Amniotic stem cell (primary cell): ENCODE data around the gene LOXL3.

ENCODE experiments used
- DNase-seq: peaks from one replicate; lab custom pipeline; 2025; lab: John Stamatoyannopoulos, UW

LOXL3 gene

GRCh38 chr2:74507145-74507925, 46.4 kb downstream of the LOXL3 start, which contains the start of gene PCGF1:
Gene PCGF1, minus strand, starts transcription at chr2:74507695. Its CDS starts 27 bp downstream, at chr2:74507668.
- DNase-seq, result peak; percentile 94

- no peak for DNase-seq
These were observed 48.1 kb downstream of the LOXL3 start for GRCh38 chr2:74505448-74506246.

GRCh38 chr2:74504591-74504990, 49.2 kb downstream of the LOXL3 start:
- no peak for DNase-seq

DNA sequence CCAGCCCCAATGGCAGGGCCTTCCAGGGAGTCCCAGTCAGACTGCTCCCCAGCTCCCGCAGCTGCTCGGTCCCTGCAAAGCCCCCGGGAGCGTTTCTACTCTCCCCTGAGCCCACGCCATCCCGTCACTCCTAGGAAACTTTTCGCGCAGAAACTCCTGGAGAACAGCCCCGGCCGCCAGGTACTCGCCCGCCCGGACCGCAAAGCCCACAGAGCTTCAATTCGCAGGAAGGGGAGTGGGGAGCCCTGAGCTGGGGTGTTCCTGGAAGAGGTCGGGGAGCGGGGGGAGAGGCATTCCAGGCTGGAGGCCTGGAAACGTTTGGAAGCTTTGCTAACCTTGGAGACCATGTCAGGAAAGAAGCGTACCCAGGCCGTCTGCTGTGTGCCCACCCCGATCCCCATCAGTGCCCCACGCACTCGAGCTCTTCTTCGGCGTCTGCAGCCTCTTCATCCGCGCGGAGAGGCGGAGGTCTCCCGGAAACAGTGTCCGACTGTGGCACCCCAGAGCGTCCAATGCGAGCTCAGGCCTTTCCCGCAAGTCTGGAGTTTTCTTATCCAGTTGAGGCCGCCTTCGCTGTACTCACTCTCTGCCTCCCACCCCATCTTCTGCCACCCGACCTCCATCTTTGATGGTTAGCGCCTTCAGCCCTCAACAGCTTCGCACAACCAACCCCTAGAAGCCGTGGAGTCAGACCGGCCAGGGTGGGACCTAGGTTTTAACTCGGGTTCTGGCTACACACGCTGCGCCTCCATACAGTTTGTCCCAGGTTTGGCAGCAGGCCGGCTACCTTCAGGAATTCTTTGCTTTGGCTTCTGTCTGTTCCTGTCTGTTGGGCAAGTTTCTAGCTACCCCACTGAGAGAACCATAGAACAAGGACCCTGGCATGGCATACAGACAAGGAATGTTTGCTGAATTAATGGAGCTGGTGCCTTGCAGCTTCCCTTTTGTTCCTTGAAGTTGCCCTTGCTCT, 50.0 kb downstream of the LOXL3 start:
- no peak for DNase-seq

- peak; percentile 41 for DNase-seq
These were observed 50.8 kb downstream of the LOXL3 start for GRCh38 chr2:74502720-74503505.

- DNase-seq, result no peak
These were observed 51.5 kb downstream of the LOXL3 start for GRCh38 chr2:74502147-74502719.

DNA sequence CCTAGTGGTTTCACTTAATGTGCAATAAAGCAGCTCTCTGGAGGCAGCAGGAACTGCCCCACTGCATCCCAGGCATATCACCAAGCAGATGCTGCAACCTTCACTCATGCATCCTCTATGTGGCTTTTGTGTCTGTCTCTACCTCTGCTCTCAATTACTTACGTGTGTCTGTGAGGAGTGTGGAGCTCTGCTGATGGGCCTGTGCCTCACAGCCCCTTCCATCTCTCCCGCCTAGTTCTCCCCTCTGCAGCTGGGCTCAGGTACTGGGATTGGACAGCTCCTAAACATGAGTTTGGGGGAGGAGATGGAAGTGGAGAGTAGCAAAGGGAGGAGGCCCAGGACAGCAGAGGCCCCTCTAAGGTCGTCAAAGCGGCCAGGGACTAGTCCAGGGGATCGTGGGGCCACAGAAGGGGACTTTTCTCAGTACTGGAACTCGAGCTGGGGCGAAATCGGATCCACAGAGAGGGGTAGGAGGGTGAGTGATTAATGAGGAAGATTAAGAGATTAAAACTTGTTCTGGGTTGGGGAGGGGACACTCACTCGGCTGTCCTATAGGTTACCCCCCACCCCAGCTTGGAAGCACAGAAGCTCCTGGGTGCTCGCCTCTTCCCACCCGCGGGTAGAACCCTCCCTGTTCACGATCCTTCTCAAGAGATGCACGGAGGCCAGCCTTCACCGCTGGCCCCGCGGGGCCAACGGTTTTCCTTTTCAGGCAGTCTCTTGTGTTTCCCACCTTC, 52.2 kb downstream of the LOXL3 start:
- no peak for DNase-seq

DNA sequence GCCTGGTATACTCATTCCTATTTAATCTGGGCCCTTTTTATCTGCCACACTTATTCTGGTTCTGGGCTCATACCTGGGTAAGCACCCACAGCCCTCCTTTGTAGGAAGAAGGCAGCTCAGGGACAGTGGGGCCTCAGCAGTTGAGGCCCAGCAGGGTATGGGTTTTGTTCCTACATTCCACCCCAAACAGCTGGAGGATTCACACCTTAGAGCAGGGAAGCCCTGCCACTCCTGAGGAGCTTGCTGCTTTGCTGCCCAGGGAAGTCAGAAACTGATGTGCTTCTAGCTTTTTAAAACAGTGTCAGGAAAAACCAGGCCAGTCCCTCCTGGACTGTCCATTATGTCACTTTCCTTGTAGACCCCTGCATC, 53.2 kb downstream of the LOXL3 start:
- no peak for DNase-seq

DNA sequence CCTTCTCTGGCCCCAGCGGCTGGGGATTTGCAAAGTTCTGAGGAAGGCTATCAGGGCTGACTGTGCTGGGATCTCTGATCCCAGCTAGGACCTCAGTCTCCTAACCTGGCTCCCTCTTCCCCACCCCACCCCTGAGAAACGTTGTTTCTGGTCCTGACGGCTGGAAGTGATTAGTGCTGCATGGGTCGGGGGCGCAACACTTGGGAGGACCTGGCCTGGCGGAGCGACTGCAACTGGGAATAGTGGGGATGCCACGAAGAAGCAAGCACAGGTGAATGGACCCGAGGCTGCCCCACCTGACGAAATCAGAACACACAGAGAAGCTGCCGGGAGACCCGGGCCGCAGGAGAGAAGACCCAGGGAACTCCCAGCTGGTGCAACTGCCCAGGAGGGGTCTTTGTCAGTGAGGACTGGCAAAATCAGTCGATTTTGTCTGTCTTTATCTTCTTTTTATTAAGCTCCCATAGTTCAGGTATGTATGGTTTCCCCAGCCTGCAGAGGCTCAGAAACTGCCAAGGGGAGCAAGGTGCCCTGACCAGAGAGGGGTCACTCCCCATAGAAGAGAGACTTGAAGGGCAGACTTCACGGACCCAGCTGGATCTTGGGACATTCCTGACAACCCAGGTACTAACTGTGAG, 53.7 kb downstream of the LOXL3 start:
- DNase-seq, result no peak

- DNase-seq, result no peak
These were observed 54.3 kb downstream of the LOXL3 start, which contains the start of gene LBX2 for GRCh38 chr2:74499267-74499939. Gene LBX2, minus strand, starts transcription at chr2:74499603. Its CDS starts 66 bp downstream, at chr2:74499537.

DNA sequence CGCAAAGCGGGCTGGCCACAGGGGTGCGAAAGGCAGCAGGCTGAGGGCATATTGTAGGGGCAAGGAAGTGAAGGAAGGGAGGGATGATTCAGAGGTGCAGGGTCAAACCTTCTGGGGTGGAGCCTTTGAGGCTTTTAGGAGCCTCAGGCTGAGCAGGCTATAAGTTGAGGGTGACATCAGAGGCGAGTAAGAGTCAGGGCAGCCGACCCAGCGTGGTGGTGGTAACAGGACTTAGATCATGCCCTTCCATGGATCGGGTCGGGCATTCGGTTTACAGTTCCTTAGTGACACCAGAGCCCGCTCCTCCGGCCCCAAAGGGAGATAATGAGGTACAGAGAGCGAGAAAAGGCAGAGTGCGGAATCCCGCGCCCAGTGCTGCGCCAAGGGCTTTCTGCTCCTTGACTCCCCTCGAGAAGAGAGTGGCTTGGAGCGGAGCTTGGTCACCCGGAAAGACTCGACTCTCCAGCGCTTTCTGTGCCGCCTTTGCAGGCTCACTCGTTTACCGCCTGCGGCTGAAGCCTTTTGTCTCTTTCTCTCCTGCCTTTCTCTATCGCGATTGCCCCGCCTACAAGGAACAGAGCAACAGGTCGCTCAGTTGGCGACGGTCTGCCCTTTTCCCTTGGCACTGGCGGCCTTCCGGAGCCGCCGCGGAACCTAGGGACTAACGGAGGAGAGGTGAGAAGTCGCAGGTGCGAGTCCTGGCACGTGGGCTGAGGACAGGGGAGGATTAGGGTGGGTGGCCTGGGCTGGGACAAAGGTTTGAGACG, 55.1 kb downstream of the LOXL3 start:
- DNase-seq, result no peak

GRCh38 chr2:74497777-74498499, 55.8 kb downstream of the LOXL3 start:
- no peak for DNase-seq

GRCh38 chr2:74496997-74497776, 56.6 kb downstream of the LOXL3 start:
- DNase-seq, result no peak

- DNase-seq, result no peak
These were observed 58.3 kb downstream of the LOXL3 start for GRCh38 chr2:74495440-74495839.

DNA sequence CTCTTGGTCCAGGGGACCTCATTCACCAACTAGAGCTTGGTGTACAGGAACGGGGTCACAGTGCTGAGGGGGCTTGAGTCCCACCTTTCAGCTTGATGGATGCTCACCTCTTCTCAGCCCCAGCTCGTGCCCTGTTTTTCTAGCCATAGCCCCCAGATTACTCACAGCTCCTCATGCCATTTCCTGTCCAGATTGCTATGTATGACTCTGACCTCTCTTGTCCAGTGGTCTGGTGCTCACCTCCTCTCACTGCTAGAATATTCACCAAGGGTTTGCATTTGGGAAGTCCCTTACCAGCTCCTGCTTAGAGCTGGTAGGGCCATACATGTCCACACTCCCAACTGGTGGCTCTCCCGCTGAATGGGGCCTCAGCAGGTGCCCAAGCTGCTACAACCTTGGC, 60.2 kb downstream of the LOXL3 start:
- DNase-seq, result no peak

GRCh38 chr2:74491648-74492544, 61.8 kb downstream of the LOXL3 start:
- no peak for DNase-seq
